B cell (primary cell): ENCODE data around the gene DPM1. TPM values are rescaled to one million over a fixed set of nuclear protein-coding genes. Genes with fewer than 3 reads are reported as not detected.

Experiments used
- ATAC-seq: fragments of 200-7000 bp; cut with Tn5 transposase; one replicate; pipeline ENCODE4 v1.10.0; 2021; ENCODE audit warnings: low read depth, mild to moderate bottlenecking, moderate number of reproducible peaks, moderate library complexity
- CTCF ChIA-PET: fragments of 350-600 bp; sonication (Branson Sonifier 250); formaldehyde crosslinking; loops from one replicate; lab custom pipeline; 2021; ENCODE audit warnings: antibody characterized with exemption, inconsistent platforms; lab: Charles Lee
- POLR2A ChIA-PET: fragments of 350-600 bp; sonication (Branson Sonifier 250); formaldehyde crosslinking; loops from one replicate; lab custom pipeline; 2021; ENCODE audit warnings: antibody characterized with exemption; lab: Charles Lee
- DNase-seq: peaks from one replicate; pipeline ENCODE4 v3.0.0; 2013
- H2AFZ ChIP-seq: 2 replicates; pipeline ENCODE4 v1.6.1; 2012; ENCODE audit warnings: mild to moderate bottlenecking, low read depth, low read length; ENCODE audit not compliant: insufficient read depth, poor library complexity, severe bottlenecking
- H3K27ac ChIP-seq, 2 donors: 1 replicate in 1 of 2; 2 replicates in 1 of 2; pipeline ENCODE4 v1.5.1; 2012 to 2013; ENCODE audit warnings: low read length in 2 of 2, mild to moderate bottlenecking in 2 of 2, moderate library complexity in 1 of 2
- H3K27me3 ChIP-seq, 4 experiments: fragments of 200-600 bp in 1 of 4; sonication (generic) in 1 of 4; replicated peaks in 1 of 4; 1 replicate in 2 of 4; 2 replicates in 2 of 4; pipeline versions ENCODE4 v1.6.1 to v1.7.0; 2013 to 2016; ENCODE audit warnings: low read length in 3 of 4, mild to moderate bottlenecking in 2 of 4, mixed read lengths in 1 of 4, moderate library complexity in 1 of 4; ENCODE audit not compliant: insufficient read depth in 4 of 4, control insufficient read depth in 3 of 4; ENCODE audit errors: control extremely low read depth in 1 of 4
- H3K36me3 ChIP-seq, 2 experiments: replicated peaks in 1 of 2; 1 replicate in 1 of 2; 2 replicates in 1 of 2; pipeline versions ENCODE4 v1.6.1 to v1.7.1; 2013; ENCODE audit warnings: low read length in 1 of 2; ENCODE audit not compliant: insufficient read depth in 2 of 2, control insufficient read depth in 1 of 2; ENCODE audit errors: control extremely low read depth in 1 of 2, extremely low read depth in 1 of 2
- H3K4me1 ChIP-seq, 2 donors: fragments of 200-600 bp in 1 of 2; sonication (generic) in 1 of 2; 1 replicate in 1 of 2; 2 replicates in 1 of 2; pipeline versions ENCODE4 v1.5.1 to v1.6.1; 2013 to 2017; ENCODE audit warnings: low read length in 2 of 2; ENCODE audit not compliant: control insufficient read depth in 2 of 2, insufficient read depth in 2 of 2
- H3K4me2 ChIP-seq: replicated peaks from 2 replicates; pipeline ENCODE3; 2012; ENCODE audit warnings: mild to moderate bottlenecking, low read depth, low read length; ENCODE audit not compliant: poor library complexity, severe bottlenecking
- H3K4me3 ChIP-seq, 5 experiments: fragments of 200-600 bp in 1 of 5; sonication (generic) in 1 of 5; 1 replicate in 3 of 5; 2 replicates in 2 of 5; pipeline versions ENCODE4 v1.5.1 to v1.7.0; 2011 to 2016; ENCODE audit warnings: low read length in 4 of 5, mild to moderate bottlenecking in 4 of 5, low read depth in 2 of 5, control low read depth in 1 of 5, moderate library complexity in 1 of 5; ENCODE audit not compliant: insufficient read depth in 1 of 5; ENCODE audit errors: control extremely low read depth in 1 of 5, extremely low read depth in 1 of 5
- H3K79me2 ChIP-seq: fragments of 200-600 bp; sonication (generic); one replicate; pipeline ENCODE4 v1.6.0; 2016; ENCODE audit warnings: low read length; ENCODE audit not compliant: control insufficient read depth, insufficient read depth
- H3K9ac ChIP-seq: fragments of 200-600 bp; sonication (generic); 2 replicates; pipeline ENCODE4 v1.6.1; 2017; ENCODE audit warnings: mild to moderate bottlenecking, low read length, moderate library complexity
- H3K9me3 ChIP-seq, 3 donors: one replicate each; pipeline versions ENCODE4 v1.6.1 to v1.7.1; 2013; ENCODE audit warnings: low read length in 2 of 3; ENCODE audit not compliant: control insufficient read depth in 2 of 3, insufficient read depth in 1 of 3; ENCODE audit errors: control extremely low read depth in 1 of 3
- H4K20me1 ChIP-seq: 2 replicates; pipeline ENCODE4 v1.6.0; 2012; ENCODE audit warnings: mild to moderate bottlenecking, low read length; ENCODE audit not compliant: insufficient read depth, control insufficient read depth, poor library complexity, severe bottlenecking
- H3K27ac Mint-ChIP-seq: one replicate; pipeline ENCODE4 v1.8.0; 2021; ENCODE audit warnings: mixed read lengths
- H3K27me3 Mint-ChIP-seq: one replicate; pipeline ENCODE4 v1.8.0; 2021; ENCODE audit warnings: mixed read lengths
- H3K4me1 Mint-ChIP-seq: one replicate; pipeline ENCODE4 v1.8.0; 2021; ENCODE audit warnings: mixed read lengths
- H3K4me3 Mint-ChIP-seq: one replicate; pipeline ENCODE4 v1.8.0; 2021; ENCODE audit warnings: mixed read lengths
- H3K9me3 Mint-ChIP-seq: one replicate; pipeline ENCODE4 v1.8.0; 2022; ENCODE audit warnings: mixed read lengths; ENCODE audit not compliant: insufficient read depth
- CTCF ChIP-seq: fragments of 200-600 bp; IDR thresholded peaks from one replicate; pipeline ENCODE4 v1.8.0; 2022; ENCODE audit warnings: antibody characterized with exemption, mild to moderate bottlenecking
- EZH2 ChIP-seq: IDR thresholded peaks from 2 replicates; pipeline ENCODE4 v1.6.1; 2012; ENCODE audit warnings: borderline replicate concordance, low read depth, mild to moderate bottlenecking, moderate library complexity, low read length; ENCODE audit not compliant: insufficient read depth, poor library complexity, severe bottlenecking
- WGBS: methylation state at CpG from one replicate; pipeline ENCODE4 v1.1.5; 2013; ENCODE audit warnings: missing lambda C conversion rate; ENCODE audit not compliant: insufficient coverage; 5-methylcytosine and 5-hydroxymethylcytosine counted together
- intact Hi-C: fragments of 100-400 bp; cut with micrococcal nuclease; formaldehyde crosslinking; loops from one replicate; pipeline ENCODE4 v1.10.0; 2022
- polyA plus RNA-seq: library from polyadenylated mRNA; depleted of rRNA; stranded (reverse); fragments of >200 nt; gene quantifications from 2 replicates; pipeline ENCODE4 v1.2.3, GENCODE V29; 2012
- total RNA-seq, 2 donors: library from RNA; stranded (reverse); fragments of 120-200 nt in 1 of 2; gene quantifications; 1 replicate in 1 of 2; 2 replicates in 1 of 2; pipeline versions ENCODE4 v1.2.3 to v1.2.4, GENCODE V29; 2013 to 2022

DPM1 gene
- total and polyA plus RNA-seq, 2 donors (not counting 1 experiment from before 2014, with no cell fraction given), result 13.4 to 35.2 TPM

- no peak overlapping the region for H3K27ac Mint-ChIP-seq
- POLR2A ChIA-PET, result no interaction called here
Observed at GRCh38 chr20:50982363-50982762, 24.0 kb upstream of the DPM1 start.

More at GRCh38 chr20:50982363-50982762, 24.0 kb upstream of the DPM1 start:
- Histone ChIP-seq H2AFZ (no peak overlapping the region), H3K4me2 (no peak overlapping the region), H3K4me3 (no peak overlapping the region), H3K79me2 (no peaks in the 10 kb centered on the region), H3K9ac (no peak overlapping the region), H3K36me3 (no peaks in the 10 kb centered on the region), H3K4me1 (peaks cover 0 to 4% of the 10 kb centered on the region in 2 donors), H3K27ac (no peak overlapping the region), H3K27me3 (peaks cover 0 to 26% (median 6%) of the 10 kb centered on the region in 4 experiments), H3K9me3 (no peaks in the 10 kb centered on the region), H4K20me1 (no peaks in the 10 kb centered on the region)
- no peak overlapping the region for H3K4me3 Mint-ChIP-seq
- WGBS, result 63% methylated on average over 3 of the region's 4 CpGs
- TF ChIP-seq EZH2 (no peak), CTCF (no peak)
- no peak for DNase-seq
- intact Hi-C loops, result loop anchor here (10.0 kb wide), 1 partner anchor 1102 kb away; no protein-coding TSS in a partner anchor
- CTCF ChIA-PET, result interaction anchor here (0.7 to 14.9 kb wide), 17 partner anchors 9 to 642 kb away, joined by 3 to 314 read pairs (median 4); partner anchors contain the start of genes BCAS4, DPM1 and MOCS3
- peaks cover 40% of the 10 kb centered on the region for H3K27me3 Mint-ChIP-seq
- no peaks in the 10 kb centered on the region for H3K9me3 Mint-ChIP-seq
- no peak for ATAC-seq
- peaks cover 3% of the 10 kb centered on the region for H3K4me1 Mint-ChIP-seq
